ENCODE measurements around the gene CEP72. TPM values are rescaled to one million over a fixed set of nuclear protein-coding genes. Genes with fewer than 3 reads are reported as not detected.

CEP72 gene
- total RNA-seq, 2 experiments from 2014 or later: 27.0 to 28.9 TPM

- H3K4me1 Mint-ChIP-seq (ENCODE audit: low read depth): no peaks in the 10 kb centered on the region
- no peak for ATAC-seq
- ChIA-PET POLR2A (no interaction called here), CTCF (no interaction called here)
- no peak overlapping the region for H3K27ac Mint-ChIP-seq
- intact Hi-C loops (cut with micrococcal nuclease): no loop called here
- no peak overlapping the region for H3K4me3 Mint-ChIP-seq
- H3K9me3 Mint-ChIP-seq: no peaks in the 10 kb centered on the region
- no peak for TF ChIP-seq CTCF (IDR thresholded peaks at IDR 0.05)
- no peak for DNase-seq
- peaks cover 43% of the 10 kb centered on the region for H3K36me3 Mint-ChIP-seq (ENCODE audit: low read depth)
- H3K27me3 Mint-ChIP-seq: no peaks in the 10 kb centered on the region
These were observed 26.5 kb downstream of the CEP72 start for GRCh38 chr5:638501-639252.

- Mint-ChIP-seq H3K4me1 (ENCODE audit: low read depth) (no peaks in the 10 kb centered on the region), H3K36me3 (ENCODE audit: low read depth) (peaks cover 41% of the 10 kb centered on the region), H3K9me3 (no peaks in the 10 kb centered on the region), H3K4me3 (no peak overlapping the region), H3K27ac (no peak overlapping the region), H3K27me3 (no peaks in the 10 kb centered on the region)
- no peak for ATAC-seq
- ChIA-PET POLR2A (no interaction called here), CTCF (no interaction called here)
- no peak for DNase-seq
- TF ChIP-seq CTCF (IDR thresholded peaks at IDR 0.05): no peak
- intact Hi-C loops (cut with micrococcal nuclease): no loop called here
These were observed 27.1 kb downstream of the CEP72 start for GRCh38 chr5:639253-639530.

GRCh38 chr5:639584-640213, 27.6 kb downstream of the CEP72 start:
- intact Hi-C loops (cut with micrococcal nuclease): no loop called here
- ChIA-PET CTCF (no interaction called here), POLR2A (no interaction called here)
- H3K27me3 Mint-ChIP-seq: no peaks in the 10 kb centered on the region
- H3K9me3 Mint-ChIP-seq: no peaks in the 10 kb centered on the region
- DNase-seq: no peak
- H3K36me3 Mint-ChIP-seq (ENCODE audit: low read depth): peaks cover 39% of the 10 kb centered on the region
- H3K4me3 Mint-ChIP-seq: no peak overlapping the region
- no peak overlapping the region for H3K27ac Mint-ChIP-seq
- no peak for TF ChIP-seq CTCF (IDR thresholded peaks at IDR 0.05)
- no peak for ATAC-seq
- H3K4me1 Mint-ChIP-seq (ENCODE audit: low read depth): no peaks in the 10 kb centered on the region

GRCh38 chr5:640461-641330, 28.6 kb downstream of the CEP72 start:
- DNase-seq (no peak), ATAC-seq (no peak)
- Mint-ChIP-seq H3K4me3 (no peak overlapping the region), H3K27me3 (no peaks in the 10 kb centered on the region), H3K27ac (no peak overlapping the region), H3K36me3 (ENCODE audit: low read depth) (peaks cover 32% of the 10 kb centered on the region), H3K9me3 (no peaks in the 10 kb centered on the region), H3K4me1 (ENCODE audit: low read depth) (no peaks in the 10 kb centered on the region)
- intact Hi-C loops (cut with micrococcal nuclease): no loop called here
- no peak for TF ChIP-seq CTCF (IDR thresholded peaks at IDR 0.05)
- ChIA-PET POLR2A (interaction anchor here (0.7 kb wide), 1 partner anchor 273 kb away, joined by 3 read pairs; no protein-coding TSS in a partner anchor), CTCF (interaction anchor here (1.0 kb wide), 1 partner anchor 19 kb away, joined by 3 read pairs; no protein-coding TSS in a partner anchor)
